HepG2 (cell line): Measurements from ENCODE around the gene YY1. TPM values are rescaled to one million over a fixed set of nuclear protein-coding genes. Genes with fewer than 3 reads are reported as not detected.
A peak's percentile ranks its signal among the peaks of the same experiment; 100 is the strongest.

Experiments used
- CBFB ChIP-seq: sonication (generic); formaldehyde crosslinking; IDR thresholded peaks from 2 replicates; pipeline ENCODE4 v1.4.0; 2020; ENCODE audit warnings: missing genetic modification reagents
- DRAP1 ChIP-seq: IDR thresholded peaks from 2 replicates; pipeline ENCODE4 v1.6.1; 2016; ENCODE audit warnings: missing genetic modification reagents, missing compliant biosample characterization
- JARID2 ChIP-seq: sonication (generic); formaldehyde crosslinking; IDR thresholded peaks from 2 replicates; pipeline ENCODE4 v1.8.1; 2023; ENCODE audit warnings: missing genetic modification reagents, inconsistent platforms; ENCODE audit not compliant: insufficient replicate concordance
- NONO ChIP-seq, 2 experiments: fragments of 450-650 bp in 1 of 2; sonication (generic) in 1 of 2; formaldehyde crosslinking in 1 of 2; IDR thresholded peaks in 1 of 2; conservative IDR thresholded peaks in 1 of 2; 2 replicates each; pipeline versions ENCODE4 v1.6.1 to v1.8.0; 2017 to 2022; ENCODE audit warnings: mild to moderate bottlenecking in 1 of 2, missing genetic modification reagents in 1 of 2, moderate library complexity in 1 of 2
- PHF5A ChIP-seq: IDR thresholded peaks from one replicate; pipeline ENCODE4 v1.6.1; 2018; ENCODE audit warnings: low read depth, missing genetic modification reagents; ENCODE audit not compliant: unreplicated experiment
- SNAPC5 ChIP-seq: sonication (generic); formaldehyde crosslinking; IDR thresholded peaks from 2 replicates; pipeline ENCODE4 v1.8.1; 2023; ENCODE audit warnings: mild to moderate bottlenecking, missing genetic modification reagents, borderline replicate concordance
- TFE3 ChIP-seq: IDR thresholded peaks from 2 replicates; pipeline ENCODE4 v1.6.1; 2016
- TRAFD1 ChIP-seq: sonication (generic); formaldehyde crosslinking; IDR thresholded peaks from 2 replicates; pipeline ENCODE4 v1.5.1; 2020; ENCODE audit warnings: missing genetic modification reagents, mild to moderate bottlenecking, borderline replicate concordance
- ZFP36 ChIP-seq: fragments of 150-350 bp; IDR thresholded peaks from 2 replicates; pipeline ENCODE4 v1.6.1; 2018; ENCODE audit warnings: borderline replicate concordance, low read length, low read depth; ENCODE audit not compliant: partially characterized antibody
- ZNF136 ChIP-seq: sonication (generic); formaldehyde crosslinking; IDR thresholded peaks from 2 replicates; pipeline ENCODE4 v1.8.1; 2022; ENCODE audit warnings: low read depth, mild to moderate bottlenecking, moderate library complexity, missing genetic modification reagents
- ZNF280B ChIP-seq: sonication (generic); formaldehyde crosslinking; IDR thresholded peaks from 2 replicates; pipeline ENCODE4 v1.5.0; 2020; ENCODE audit warnings: missing genetic modification reagents, mild to moderate bottlenecking, borderline replicate concordance
- ZNF430 ChIP-seq: sonication (generic); formaldehyde crosslinking; IDR thresholded peaks from 2 replicates; pipeline ENCODE4 v1.9.0; 2021; ENCODE audit warnings: mild to moderate bottlenecking, missing genetic modification reagents
- ZNF44 ChIP-seq: sonication (generic); formaldehyde crosslinking; IDR thresholded peaks from 2 replicates; pipeline ENCODE4 v1.5.1; 2020; ENCODE audit warnings: mild to moderate bottlenecking, missing genetic modification reagents
- ZNF646 ChIP-seq: sonication (generic); formaldehyde crosslinking; IDR thresholded peaks from 2 replicates; pipeline ENCODE4 v1.9.0; 2021; ENCODE audit warnings: mild to moderate bottlenecking, missing genetic modification reagents
- polyA plus RNA-seq, 8 experiments: library from polyadenylated mRNA; depleted of rRNA in 3 of 8; stranded (reverse) in 7 of 8; unstranded in 1 of 8; fragments of >200 nt; fragmentation: Illumina TruSeq in 4 of 8; extraction: Trizol in 4 of 8; gene quantifications; 2 replicates each; pipeline versions ENCODE4 v1.2.1 to v1.2.3, GENCODE V29; 2011 to 2016; ENCODE audit warnings: low read depth in 4 of 8, missing spikeins in 1 of 8, mixed read lengths in 1 of 8; ENCODE audit not compliant: insufficient read depth in 1 of 8
- total RNA-seq, 5 experiments: library from RNA; depleted of rRNA; stranded (reverse); fragments of >200 nt; fragmentation: Illumina TruSeq; extraction: Trizol; gene quantifications; 2 replicates each; pipeline ENCODE4 v1.2.3, GENCODE V29; 2016; ENCODE audit warnings: low read depth in 1 of 5

YY1 gene
- total and polyA plus RNA-seq, 2 of the 13 experiments (the other 11 are each of a cell fraction or from before 2014, with no cell fraction given): 29.4 to 68.1 TPM

- TF ChIP-seq ZNF646 (CRISPR knock-in tag): no peak
- TF ChIP-seq ZNF44 (CRISPR knock-in tag): no peak
- TF ChIP-seq JARID2: no peak
- no peak for TF ChIP-seq PHF5A
- TF ChIP-seq NONO (IDR thresholded peaks at IDR 0.05): no peak
- TF ChIP-seq NONO (CRISPR knock-in tag; conservative IDR thresholded peaks at IDR 0.05): peak; percentile 91
- peak; percentile 65; the same call in 1 of the 2 replicates for TF ChIP-seq SNAPC5
- TF ChIP-seq CBFB (CRISPR knock-in tag): peak; percentile 82
- TF ChIP-seq DRAP1 (CRISPR knock-in tag): peak; percentile 90
- TF ChIP-seq ZNF430 (CRISPR knock-in tag): peak; percentile 84
- TF ChIP-seq ZFP36: peak; percentile 13
- TF ChIP-seq TFE3 (CRISPR knock-in tag): peak; percentile 56; the same call in 1 of the 2 replicates
- no peak for TF ChIP-seq TRAFD1 (CRISPR knock-in tag)
- no peak for TF ChIP-seq ZNF136 (CRISPR knock-in tag)
- TF ChIP-seq ZNF280B: no peak
Measured at GRCh38 chr14:100192672-100193416, 46.1 kb upstream of the YY1 start (continued).
